Esophagus squamous epithelium (tissue), 4 donors: ENCODE data around the gene SDC4.

Source experiments
- POLR2A ChIP-seq, 4 donors: fragments of 450-650 bp; IDR thresholded peaks; one replicate each; pipeline ENCODE4 v1.6.1; 2017; ENCODE audit warnings: antibody characterized with exemption in 4 of 4, mild to moderate bottlenecking in 4 of 4, moderate library complexity in 3 of 4
- TF ChIP-seq, protein P1 (sequence below), 6 experiments: fragments of 450-650 bp in 4 of 6; fragments of 200-600 bp in 2 of 6; sonication (generic) in 2 of 6; IDR thresholded peaks; one replicate each; pipeline ENCODE4 v1.5.1; 2016 to 2019; ENCODE audit warnings: antibody characterized with exemption in 6 of 6, mild to moderate bottlenecking in 4 of 6, moderate library complexity in 4 of 6

DNA sequence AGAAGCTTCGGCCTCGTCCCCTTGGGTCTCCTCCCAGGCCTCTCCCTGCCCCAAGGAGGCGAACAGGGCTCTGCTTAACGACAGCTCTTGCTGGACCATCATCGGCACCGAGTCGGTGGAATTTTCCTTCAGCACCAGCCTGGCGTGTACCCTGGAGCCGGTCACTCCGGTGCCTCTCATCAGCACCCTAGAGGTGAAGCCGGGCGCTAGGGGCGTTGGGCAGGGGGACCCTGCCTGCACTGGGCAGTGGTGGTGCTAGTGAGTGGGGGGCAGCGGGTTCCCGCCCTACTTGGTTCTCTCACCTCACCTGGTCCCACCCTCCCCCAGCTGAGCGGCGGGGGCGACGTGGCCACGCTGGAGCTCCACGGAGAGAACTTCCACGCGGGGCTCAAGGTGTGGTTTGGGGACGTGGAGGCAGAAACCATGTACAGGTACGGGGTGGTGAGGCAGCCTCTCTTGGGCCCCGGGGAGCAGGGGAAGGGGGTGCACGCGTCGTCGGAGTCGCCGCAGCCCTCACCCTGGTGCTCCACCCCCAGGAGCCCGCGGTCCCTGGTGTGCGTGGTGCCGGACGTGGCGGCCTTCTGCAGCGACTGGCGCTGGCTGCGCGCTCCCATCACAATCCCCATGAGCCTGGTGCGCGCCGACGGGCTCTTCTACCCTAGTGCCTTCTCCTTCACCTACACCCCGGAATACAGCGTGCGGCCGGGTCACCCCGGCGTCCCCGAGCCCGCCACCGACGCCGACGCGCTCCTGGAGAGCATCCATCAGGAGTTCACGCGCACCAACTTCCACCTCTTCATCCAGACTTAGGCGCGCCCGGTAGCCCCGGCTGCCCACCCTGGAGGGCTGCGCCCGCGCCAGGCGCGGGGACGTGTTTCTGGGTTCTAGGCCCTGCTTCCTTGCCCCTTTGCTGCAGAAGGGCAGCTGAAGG is 31.8 kb downstream of the SDC4 start:
- TF ChIP-seq, protein P1, sequence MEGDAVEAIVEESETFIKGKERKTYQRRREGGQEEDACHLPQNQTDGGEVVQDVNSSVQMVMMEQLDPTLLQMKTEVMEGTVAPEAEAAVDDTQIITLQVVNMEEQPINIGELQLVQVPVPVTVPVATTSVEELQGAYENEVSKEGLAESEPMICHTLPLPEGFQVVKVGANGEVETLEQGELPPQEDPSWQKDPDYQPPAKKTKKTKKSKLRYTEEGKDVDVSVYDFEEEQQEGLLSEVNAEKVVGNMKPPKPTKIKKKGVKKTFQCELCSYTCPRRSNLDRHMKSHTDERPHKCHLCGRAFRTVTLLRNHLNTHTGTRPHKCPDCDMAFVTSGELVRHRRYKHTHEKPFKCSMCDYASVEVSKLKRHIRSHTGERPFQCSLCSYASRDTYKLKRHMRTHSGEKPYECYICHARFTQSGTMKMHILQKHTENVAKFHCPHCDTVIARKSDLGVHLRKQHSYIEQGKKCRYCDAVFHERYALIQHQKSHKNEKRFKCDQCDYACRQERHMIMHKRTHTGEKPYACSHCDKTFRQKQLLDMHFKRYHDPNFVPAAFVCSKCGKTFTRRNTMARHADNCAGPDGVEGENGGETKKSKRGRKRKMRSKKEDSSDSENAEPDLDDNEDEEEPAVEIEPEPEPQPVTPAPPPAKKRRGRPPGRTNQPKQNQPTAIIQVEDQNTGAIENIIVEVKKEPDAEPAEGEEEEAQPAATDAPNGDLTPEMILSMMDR (IDR thresholded peaks at IDR 0.05), result no peak
- TF ChIP-seq POLR2A (IDR thresholded peaks at IDR 0.05), result no peak
